HG03196 (cell line): ENCODE measurements around the gene CD99.
"Not testable (repeated sequence)": the region's sequence is repeated elsewhere in the genome, so short reads cannot be mapped to it uniquely, and the experiment has no call there.

Source experiments
- ATAC-seq: cut with Tn5 transposase; IDR thresholded peaks from one replicate; pipeline ENCODE4 v1.9.1; 2021; ENCODE audit not compliant: unreplicated experiment

The CD99 gene

DNA sequence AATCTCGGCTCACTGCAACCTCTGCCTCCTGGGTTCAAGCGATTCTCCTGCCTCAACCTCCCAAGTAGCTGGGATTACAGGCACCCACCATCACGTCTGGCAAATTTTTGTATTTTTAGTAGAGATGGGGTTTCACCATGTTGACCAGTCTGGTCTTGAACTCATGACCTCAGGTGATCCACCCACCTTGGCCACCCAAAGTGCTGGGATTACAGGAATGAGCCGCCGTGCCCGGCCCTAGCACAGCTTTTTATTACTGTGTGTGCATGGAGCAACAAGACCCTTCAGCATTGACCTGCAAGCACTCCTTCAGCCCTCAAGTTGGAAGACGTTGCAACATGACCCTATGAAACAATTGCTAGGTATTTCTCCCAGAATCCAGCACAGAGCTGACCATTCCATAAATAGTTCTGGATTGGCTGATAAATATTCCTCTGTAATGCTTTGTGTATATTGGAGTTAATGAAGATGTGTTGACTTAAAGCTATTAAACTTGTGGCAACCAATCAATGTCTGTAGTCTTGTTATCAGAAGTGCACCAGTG lies 15.4 kb upstream of the CD99 start:
- ATAC-seq = not testable (repeated sequence)

GRCh38 chrX:2676794-2677675 lies 14.1 kb upstream of the CD99 start:
- no peak for ATAC-seq

DNA sequence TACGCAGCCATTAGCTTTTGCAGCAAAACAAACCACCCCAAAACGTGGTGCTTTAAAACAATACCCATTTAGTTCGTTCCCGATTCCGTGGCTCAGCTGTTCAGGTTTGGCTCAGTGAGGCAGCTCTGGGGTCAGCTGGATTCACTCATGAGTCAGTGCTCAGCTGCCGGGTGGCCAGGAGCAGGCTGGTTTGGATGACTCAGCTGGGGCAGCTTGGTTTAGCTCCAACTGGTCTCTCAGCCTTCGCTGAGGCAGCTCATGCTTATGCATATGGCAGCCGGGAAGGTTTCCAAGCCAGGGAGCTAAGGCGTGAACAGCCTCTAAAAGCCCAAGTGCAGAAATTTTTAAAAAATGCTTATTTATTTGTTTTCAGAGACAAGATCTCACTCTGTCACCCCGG lies 13.3 kb upstream of the CD99 start:
- ATAC-seq = no peak

GRCh38 chrX:2678583-2678982 lies 12.5 kb upstream of the CD99 start:
- ATAC-seq = no peak

DNA sequence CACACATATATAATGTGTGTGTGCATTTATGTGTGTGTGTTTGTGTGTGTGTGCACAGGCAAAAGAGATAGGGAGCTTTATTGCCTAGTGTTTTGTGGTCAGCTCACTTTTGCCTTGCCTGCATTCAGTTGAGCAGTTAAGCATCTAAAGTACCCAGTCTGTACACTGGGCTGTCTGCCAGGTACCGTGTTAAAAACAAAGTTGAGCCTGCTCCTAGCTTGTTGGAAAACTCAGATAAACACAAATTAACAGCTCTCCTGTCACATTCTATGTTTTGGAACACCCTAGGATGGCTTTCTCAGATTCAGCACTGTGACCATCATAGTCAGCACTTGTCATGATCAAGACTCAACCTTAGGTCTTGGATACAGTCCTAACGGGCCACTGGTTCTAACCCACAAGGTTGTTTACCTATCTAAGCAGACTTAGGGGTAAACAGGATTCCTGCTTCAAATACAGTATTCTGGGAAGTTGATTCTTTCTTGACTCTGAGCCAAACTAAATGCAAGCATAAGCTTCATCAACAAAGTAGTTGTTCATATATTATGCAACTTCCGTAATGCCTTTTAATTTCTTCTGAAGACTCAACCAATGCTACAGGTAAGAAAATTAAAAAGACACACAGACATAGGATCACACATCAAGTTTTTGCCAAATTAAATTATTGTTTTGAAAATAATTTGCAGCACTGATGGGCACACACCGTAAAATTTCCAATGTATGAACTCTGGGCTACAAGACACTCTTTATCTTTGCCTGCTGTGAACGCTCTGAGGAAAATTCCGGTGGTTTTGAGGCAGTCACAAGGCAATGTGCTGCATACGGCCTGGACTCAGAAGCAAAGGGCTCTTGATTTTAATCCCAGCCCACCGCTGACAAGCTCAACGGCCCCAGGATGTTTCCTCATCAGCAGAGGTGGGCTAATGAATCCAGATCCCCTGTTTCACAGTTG lies 11.3 kb upstream of the CD99 start:
- ATAC-seq = no peak

- ATAC-seq = no peak
Observed at GRCh38 chrX:2680486-2681348, 10.4 kb upstream of the CD99 start.

DNA sequence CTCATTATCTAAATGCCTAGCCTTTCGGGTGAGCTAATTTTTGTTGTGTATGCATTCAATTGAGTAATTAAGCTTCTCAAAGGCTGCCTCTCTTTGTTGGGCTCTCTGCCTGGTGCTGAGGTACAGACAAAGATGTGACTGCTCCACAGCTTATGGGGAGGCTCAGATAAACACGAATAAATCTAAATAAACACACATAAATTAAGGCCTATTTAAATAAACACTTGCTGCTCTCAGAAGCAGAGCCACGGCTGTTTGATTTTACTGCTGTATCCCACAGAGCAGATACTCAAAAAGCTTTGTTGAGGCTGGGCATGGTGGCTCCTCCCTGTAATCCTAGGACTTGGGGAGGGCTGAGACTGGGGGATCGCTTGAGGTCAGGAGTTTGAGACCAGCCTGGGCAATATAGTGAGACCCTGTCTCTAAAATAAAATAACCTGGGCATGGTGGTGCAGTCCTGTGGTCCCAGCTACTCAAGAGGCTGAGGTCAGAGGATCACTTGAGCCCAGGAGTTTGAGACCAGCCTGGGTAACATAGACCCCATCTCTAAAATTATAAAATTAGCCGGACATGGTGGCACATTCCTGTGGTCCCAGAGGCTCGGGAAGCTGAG lies 8.4 kb upstream of the CD99 start:
- ATAC-seq = no peak

- ATAC-seq = no peak
Observed at GRCh38 chrX:2684256-2684655, 6.8 kb upstream of the CD99 start.

GRCh38 chrX:2685886-2686285 lies 5.2 kb upstream of the CD99 start:
- no peak for ATAC-seq

DNA sequence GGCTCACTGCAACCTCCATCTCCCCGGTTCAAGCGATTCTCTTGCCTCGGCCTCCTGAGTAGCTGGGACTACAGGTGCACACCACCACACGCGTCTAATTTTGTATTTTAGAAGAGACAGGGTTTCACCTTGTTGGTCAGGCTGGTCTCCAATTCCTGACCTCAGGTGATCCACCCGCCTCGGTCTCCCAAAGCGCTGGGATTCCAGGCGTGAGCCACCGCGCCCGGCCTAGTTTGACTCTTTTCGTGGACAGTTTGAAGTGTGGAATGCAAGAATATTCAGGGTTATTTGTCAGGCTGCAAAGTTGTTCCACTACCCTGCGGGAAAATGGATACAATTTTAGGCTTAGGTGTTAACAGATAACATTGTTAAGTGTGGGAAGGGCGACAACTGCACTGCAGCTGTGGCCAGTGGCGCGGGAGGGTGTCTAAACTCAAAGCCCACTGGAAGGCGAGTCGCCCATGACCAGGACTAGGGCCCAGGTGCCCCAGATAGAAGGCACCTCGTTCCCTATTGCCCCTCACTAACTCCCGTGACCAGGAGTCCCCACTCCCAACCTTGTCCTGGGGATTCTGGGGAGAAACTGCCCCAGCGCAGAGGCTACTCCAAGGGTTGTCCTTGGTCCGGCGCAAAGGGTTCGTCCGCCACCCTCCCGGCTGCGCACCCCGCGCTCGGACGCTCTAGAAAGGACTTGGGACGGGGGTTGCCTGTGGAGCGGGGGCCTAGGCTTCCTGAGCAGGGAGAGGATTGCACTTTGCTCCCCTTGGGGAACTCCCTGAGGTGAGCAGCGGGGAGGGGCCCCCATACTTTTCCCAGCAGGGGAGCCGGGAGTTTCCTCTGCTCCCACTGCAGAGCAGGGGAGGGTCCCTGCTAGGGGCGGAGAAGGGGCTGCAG lies 1.1 kb upstream of the CD99 start:
- ATAC-seq = no peak

DNA sequence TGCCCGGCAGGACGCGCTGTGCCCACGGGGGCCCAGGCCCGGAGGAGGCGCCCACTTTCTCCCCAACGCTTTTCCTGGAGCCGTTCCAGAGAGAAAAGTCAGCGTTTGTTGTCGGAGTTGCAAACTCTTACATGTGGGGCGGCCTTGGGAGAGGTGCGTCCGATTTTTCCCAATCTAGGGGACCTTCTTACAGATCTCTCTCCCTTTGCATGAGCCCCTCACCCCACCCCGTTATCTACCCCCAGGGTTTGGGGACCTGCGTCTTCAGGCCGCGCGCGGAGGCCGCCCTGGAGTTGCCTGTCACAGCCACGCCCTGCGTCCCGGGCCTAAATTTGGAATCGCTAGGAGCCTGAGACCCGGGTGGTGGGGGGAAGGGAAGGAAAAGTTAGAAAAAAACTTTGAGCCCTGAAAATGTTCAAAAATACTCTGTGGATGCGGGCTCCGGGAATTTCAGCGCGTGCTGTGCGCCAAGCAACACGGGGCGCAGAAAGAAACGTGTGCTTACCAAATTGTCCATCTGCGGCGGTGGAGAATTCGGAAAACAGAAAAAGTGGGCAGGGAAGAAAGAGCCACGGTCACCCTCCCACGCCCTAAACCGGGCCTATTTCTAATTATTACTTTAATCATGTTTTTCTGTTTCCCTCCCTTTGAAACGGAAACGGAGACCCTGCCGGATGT lies 587 bp downstream of the CD99 start:
- peak; percentile 8 for ATAC-seq

GRCh38 chrX:2692221-2693112 lies 1.4 kb downstream of the CD99 start:
- ATAC-seq = no peak

- ATAC-seq = no peak
Observed at GRCh38 chrX:2693113-2694002, 2.3 kb downstream of the CD99 start.

DNA sequence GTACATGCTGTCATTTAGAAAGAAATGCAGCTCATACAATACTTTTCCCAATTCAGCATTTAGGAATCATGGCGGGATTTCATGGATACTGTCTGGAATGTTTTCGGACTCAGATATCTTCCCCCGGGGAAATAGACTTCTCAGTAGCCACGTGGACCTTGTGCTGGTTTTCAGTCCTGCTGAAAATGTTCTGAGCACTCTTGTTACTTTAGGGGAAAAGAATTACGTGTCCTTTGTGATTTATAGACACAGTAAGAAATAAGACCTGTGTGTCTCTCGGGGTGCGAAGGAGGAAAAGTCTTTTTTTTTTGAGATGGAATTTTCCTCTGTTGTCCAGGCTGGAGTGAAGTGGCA lies 3.8 kb downstream of the CD99 start:
- ATAC-seq = no peak

DNA sequence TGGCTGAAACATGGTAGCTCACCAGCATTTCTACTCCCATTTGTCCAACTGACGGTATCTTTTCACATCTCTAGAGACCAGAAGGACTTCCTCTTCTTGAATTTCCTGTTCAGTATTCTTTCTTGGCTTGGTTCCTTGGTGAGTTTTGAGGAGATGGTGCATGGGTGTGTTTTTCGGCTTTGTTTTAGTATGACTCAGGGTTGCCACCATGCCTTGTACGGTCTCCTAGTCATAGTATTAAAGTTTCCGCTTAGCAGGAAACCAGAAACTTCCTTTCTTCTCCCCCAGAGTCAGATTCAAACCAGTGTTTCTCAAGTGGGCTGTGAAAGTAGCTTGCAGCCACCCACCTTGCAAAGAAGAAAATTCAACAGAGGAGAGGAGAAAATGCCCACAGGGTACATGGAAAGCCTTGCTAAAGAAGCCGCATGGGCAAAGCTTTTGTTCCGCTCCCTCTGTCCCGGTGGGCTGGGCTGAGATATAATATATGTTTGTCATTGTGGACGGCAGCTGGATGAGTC lies 5.7 kb downstream of the CD99 start:
- ATAC-seq = peak; percentile 82

- peak; percentile 1 for ATAC-seq
Observed at GRCh38 chrX:2697306-2697705, 6.2 kb downstream of the CD99 start.
